NCI-H524 (cell line): ENCODE results near the gene ITSN1.

ENCODE experiments used
- DNase-seq, 2 experiments: peaks; one replicate each; lab custom pipeline; 2025; lab: John Stamatoyannopoulos, UW

The ITSN1 gene

GRCh38 chr21:33731447-33731846, 89.1 kb downstream of the ITSN1 start:
- DNase-seq: no peak

DNA sequence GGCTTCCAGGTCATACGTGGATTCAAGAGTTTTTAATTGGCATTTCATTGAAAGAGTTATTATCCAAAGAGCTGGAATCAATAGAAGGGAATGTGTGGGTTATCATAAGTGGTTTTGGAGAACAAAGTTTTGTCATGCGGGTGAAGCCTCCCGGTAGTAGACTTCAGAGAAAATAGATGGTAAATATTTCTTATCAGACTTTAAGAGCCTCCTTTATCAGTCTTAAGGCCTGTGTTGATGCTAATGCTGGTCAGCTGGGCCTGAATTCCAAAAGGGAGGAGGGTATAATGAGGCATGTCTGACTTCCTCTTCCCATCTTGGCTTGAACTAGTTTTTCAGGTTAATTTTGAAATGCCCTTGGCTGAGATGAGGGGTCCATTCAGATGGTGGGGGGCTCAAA, 89.7 kb downstream of the ITSN1 start:
- DNase-seq: no peak

- no peak for DNase-seq
Measured at GRCh38 chr21:33733601-33734000, 91.3 kb downstream of the ITSN1 start.

- DNase-seq: no peak
Measured at GRCh38 chr21:33734291-33734690, 92.0 kb downstream of the ITSN1 start.

GRCh38 chr21:33734818-33735217, 92.5 kb downstream of the ITSN1 start:
- DNase-seq: no peak

GRCh38 chr21:33736569-33736968, 94.3 kb downstream of the ITSN1 start:
- no peak for DNase-seq

GRCh38 chr21:33739701-33740100, 97.4 kb downstream of the ITSN1 start:
- DNase-seq: no peak

DNA sequence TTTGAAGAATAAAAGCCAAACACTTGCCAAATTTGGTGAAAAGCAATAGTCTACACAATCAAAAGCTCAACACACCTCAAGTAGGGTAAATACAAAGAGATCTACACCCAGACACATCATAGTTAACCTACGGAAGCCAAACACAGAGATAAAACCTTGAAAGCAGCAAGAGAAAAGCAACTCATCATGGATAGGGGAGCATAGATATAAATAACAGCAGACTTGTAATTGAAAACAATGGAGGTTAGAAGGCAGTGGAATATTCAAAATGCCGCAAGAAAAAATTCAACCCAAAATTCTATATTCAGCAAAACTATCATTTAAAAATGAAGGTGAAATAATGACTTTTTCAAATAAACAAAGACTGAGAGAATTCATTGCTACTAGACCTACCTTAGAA, 105.1 kb downstream of the ITSN1 start:
- DNase-seq: no peak

DNA sequence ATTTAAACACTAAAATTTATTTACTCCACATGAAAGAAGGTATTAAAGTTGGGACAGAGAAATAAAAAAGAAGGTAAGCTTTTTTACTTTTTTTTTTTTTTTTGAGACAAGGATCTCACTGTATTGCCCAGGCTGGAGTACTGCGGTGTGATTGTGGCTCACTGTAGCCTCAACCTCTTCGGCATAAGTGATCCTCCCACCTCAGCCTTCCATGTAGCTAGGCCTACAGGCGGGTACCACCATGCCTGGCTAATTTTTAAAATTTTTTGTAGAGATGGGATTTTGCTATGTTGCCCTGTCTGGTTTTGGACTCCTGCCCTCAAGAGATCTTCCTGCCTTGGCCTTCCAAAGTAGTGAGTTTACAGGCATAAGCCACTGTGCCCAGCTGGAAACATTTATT, 106.6 kb downstream of the ITSN1 start:
- DNase-seq: no peak

DNA sequence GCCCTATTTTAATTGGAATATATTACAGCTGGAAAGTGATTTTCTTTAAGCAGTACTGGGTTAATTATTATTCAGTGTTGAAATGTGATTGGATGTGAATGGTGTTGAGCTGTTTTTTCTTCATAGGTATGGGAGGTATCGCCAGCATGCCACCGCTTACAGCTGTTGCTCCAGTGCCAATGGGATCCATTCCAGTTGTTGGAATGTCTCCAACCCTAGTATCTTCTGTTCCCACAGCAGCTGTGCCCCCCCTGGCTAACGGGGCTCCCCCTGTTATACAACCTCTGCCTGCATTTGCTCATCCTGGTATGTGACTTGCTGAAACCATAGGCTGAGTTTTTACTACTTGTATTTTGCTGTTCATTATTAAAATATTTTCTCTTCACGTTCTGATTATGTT, 107.7 kb downstream of the ITSN1 start:
- no peak for DNase-seq

DNA sequence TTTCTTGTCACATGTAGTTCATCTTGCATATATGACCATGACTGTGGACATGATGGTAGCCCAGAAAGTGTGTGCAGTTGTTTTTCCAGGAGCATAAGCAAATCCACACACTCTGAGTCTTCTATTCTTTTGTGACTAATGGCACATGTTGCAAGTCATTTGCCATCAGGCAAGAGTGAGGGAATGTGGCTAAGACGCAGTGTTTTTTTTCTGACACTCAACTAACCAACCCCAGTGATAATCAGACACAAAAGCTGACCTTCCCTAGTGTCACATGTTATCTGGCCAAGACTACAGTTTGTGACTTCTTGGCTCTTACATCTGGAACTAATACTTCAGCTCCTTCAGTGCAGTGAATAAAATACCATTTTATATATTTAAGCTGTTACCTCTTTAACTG, 108.8 kb downstream of the ITSN1 start:
- DNase-seq: no peak

DNA sequence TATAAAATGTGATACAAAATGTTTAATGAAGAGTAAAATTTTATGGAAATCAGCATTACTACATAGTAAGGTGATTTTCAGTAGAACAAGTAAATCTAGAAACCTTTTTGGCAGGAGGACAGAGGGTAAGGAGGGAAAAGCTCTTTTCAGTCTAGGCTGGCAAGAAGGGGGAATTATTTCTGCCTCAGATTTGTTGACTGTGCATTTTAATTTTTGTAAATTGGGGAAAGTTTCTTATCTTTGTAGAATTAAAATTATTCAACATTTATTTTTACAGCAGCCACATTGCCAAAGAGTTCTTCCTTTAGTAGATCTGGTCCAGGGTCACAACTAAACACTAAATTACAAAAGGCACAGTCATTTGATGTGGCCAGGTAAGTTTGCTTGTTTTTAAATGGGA, 109.2 kb downstream of the ITSN1 start:
- no peak for DNase-seq

- no peak for DNase-seq
Measured at GRCh38 chr21:33752260-33752659, 110.0 kb downstream of the ITSN1 start.

- DNase-seq: no peak
Measured at GRCh38 chr21:33753886-33754285, 111.6 kb downstream of the ITSN1 start.

- no peak for DNase-seq
Measured at GRCh38 chr21:33754481-33754880, 112.2 kb downstream of the ITSN1 start.

- DNase-seq: no peak
Measured at GRCh38 chr21:33755354-33755753, 113.1 kb downstream of the ITSN1 start.

- DNase-seq: peak; percentile 92 to 94
Measured at GRCh38 chr21:33760641-33761440, 118.5 kb downstream of the ITSN1 start.

DNA sequence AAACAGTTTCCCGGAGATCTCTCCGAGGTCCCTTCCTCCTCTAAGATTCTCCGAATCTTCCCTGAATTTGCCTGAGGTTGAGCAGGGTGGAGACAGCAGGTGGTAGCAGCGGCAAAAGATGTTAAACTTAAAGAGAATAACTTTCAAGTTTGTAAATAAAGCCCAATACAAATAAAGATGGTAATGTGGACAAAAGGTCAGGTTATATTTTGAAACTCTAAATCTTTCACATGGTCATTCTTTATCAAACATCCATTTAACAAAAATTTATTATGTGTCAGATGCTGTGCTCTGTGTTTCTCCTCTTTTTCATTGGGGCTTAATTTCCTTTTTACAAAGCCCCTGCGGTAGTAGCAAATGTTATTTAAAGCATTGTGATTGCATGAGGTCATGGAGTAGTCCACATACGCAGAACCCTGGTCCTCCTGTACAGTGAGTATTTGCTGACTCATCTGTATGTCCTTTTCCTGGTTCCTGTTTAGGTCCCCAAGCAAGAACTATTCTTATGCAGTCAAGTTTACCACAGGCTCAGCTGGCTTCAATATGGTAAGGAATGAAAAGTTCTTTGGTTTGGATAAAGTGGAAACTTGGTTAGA, 119.2 kb downstream of the ITSN1 start:
- DNase-seq: peak in 1 of 2 experiments; percentile 20

DNA sequence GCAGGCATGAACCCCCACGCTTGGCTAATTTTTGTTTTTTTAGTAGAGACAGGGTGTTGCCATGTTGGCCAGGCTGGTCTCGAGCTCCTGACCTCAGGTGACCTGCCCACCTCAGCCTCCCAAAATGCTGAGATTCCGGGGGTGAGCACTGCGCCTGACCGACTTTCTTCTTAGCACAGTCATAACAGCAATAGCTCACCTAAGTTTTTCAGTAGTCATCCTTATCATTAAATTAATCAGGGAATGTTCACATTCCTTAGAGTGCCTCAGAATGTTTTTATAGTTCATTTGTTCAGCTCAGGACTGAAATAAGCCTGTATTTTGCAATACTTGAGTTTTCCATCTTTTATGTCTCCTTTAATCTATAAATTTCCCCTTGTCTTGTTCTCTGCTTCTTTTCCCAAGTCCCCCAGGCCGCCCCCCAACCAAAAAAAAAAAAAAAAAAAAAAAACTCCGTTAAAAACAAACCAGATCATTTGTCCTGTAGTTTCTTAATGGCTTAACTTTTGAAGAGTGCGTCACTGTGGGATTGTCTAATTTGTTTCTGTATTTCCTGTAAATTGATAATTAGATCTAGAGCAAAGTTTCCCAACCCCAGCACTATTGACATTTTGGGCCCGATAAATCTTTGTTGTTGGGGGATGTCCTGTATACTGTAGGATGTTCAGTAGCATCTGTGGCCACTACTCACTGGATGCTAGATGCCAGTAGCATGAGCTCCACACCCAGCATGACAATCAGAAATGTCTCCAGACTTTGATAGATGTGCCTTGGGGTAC, 120.7 kb downstream of the ITSN1 start:
- DNase-seq: no peak

DNA sequence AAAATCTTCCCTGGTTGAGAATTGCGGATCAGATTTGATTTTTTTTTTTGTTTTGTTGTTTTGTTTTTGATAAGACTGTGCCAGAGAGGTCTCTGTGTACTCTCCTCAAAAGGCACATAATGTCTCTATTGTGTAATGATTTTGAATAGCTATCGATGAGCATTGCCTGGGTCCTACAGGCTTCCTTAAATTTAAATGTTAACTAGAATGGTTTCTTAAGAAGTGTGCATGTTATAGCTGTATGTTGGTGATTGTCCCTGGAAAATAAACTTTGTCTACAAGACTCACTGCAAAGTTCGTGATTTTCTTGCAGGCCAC, 121.2 kb downstream of the ITSN1 start:
- no peak for DNase-seq

DNA sequence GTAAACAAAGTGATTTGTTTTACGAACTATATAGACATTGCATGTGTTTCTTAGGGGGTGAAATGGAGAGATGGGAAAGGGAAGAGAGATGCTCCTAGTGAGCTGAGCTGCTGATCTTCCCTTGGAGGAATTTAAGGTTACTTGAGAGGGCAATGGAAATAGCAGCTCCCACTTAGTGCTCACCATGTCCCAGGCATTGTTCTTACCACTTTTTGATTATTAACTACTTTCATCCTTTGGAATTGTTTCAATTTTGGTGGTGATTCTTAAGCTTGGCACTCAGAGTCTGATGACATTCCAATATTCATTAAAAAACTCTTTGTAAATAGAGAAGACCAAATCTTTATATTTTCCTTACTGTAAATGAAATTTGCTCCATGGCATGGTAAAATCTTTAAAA, 124.9 kb downstream of the ITSN1 start:
- no peak for DNase-seq

DNA sequence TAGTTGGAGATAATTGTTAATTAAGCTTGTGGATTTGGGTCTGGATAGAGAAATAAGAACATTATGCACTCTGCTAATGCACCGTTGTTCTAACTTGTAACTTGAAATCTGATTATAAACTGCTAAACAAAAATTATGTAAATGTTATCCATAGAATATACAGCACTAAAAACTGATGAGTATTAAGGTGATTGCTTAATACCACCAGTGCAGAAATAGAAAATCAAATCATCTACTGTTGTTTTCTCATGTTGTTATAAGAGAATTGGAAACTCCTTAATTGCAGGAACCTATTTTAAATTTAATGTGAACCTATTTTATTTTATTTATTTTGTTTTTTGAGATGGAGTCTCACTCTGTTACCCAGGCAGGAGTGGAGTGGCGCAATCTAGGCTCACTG, 125.7 kb downstream of the ITSN1 start:
- DNase-seq: no peak

DNA sequence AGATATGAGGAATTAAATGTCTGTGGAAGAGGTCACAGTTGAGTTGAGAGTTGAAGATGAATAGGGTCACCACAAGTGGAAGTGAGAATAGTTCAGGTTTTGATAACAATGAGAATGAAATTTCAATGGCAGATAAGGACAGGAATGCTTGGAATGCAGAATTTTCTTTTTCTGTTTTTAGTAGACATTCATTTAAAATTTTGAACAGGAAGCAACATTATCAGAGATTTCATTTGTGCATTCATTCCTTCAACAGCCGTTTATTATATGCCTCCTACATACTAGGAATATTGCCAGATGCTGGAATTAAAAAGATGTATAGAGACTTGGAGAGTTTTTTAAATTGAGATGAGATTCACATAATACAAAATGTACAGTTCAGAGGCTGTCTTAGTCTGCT, 126.8 kb downstream of the ITSN1 start:
- DNase-seq: no peak
